Neural cell (in vitro differentiated cells): ENCODE measurements around the gene MBNL2. TPM values are rescaled to one million over a fixed set of nuclear protein-coding genes. Genes with fewer than 3 reads are reported as not detected.

ENCODE experiments used
- H2AFZ ChIP-seq: fragments of 200-600, 300-800 bp; sonication (generic), shearing (Covaris generic); 2 replicates; pipeline ENCODE4 v1.6.0; 2014; ENCODE audit warnings: low read depth, mild to moderate bottlenecking, antibody characterized with exemption, low read length, moderate library complexity
- H3F3A ChIP-seq: fragments of 200-600 bp; shearing (Covaris generic); 2 replicates; pipeline ENCODE4 v1.6.1; 2016; ENCODE audit warnings: mild to moderate bottlenecking, moderate library complexity, mixed read lengths, antibody characterized with exemption, low read length; ENCODE audit not compliant: insufficient read depth, poor library complexity, severe bottlenecking
- H3K27ac ChIP-seq: fragments of 200-600, 300-800 bp; sonication (generic), shearing (Covaris generic); 2 replicates; pipeline ENCODE4 v1.5.1; 2014; ENCODE audit warnings: mild to moderate bottlenecking, low read length, moderate library complexity
- H3K27me3 ChIP-seq: fragments of 300-800, 200-600 bp; sonication (generic), shearing (Covaris generic); 2 replicates; pipeline ENCODE4 v1.6.0; 2014; ENCODE audit warnings: mild to moderate bottlenecking, low read depth, low read length, moderate library complexity; ENCODE audit not compliant: insufficient read depth
- H3K36me3 ChIP-seq: fragments of 300-800, 200-600 bp; sonication (generic), shearing (Covaris generic); 2 replicates; pipeline ENCODE4 v1.5.1; 2014; ENCODE audit warnings: mild to moderate bottlenecking, antibody characterized with exemption, low read length, moderate library complexity; ENCODE audit not compliant: insufficient read depth
- H3K4me2 ChIP-seq: fragments of 300-800, 200-600 bp; sonication (generic), shearing (Covaris generic); 2 replicates; pipeline ENCODE4 v1.6.0; 2014; ENCODE audit warnings: mild to moderate bottlenecking, low read length
- H3K4me3 ChIP-seq: fragments of 300-800, 200-600 bp; sonication (generic), shearing (Covaris generic); 2 replicates; pipeline ENCODE4 v1.5.1; 2014; ENCODE audit warnings: mild to moderate bottlenecking, low read length, moderate library complexity
- H3K79me2 ChIP-seq: fragments of 200-600 bp; shearing (Covaris generic); replicated peaks from 2 replicates; pipeline ENCODE4 v1.6.0; 2014; ENCODE audit warnings: mild to moderate bottlenecking, low read length, moderate library complexity; ENCODE audit not compliant: insufficient read depth
- H3K9ac ChIP-seq: fragments of 300-800, 200-600 bp; sonication (generic), shearing (Covaris generic); 2 replicates; pipeline ENCODE4 v1.6.1; 2016; ENCODE audit warnings: mild to moderate bottlenecking, low read length, mixed read lengths
- H3K9me2 ChIP-seq: fragments of 200-600 bp; shearing (Covaris generic); 2 replicates; pipeline ENCODE4 v1.6.1; 2016; ENCODE audit warnings: mild to moderate bottlenecking, low read length, mixed read lengths; ENCODE audit not compliant: insufficient read depth
- H3K9me3 ChIP-seq: fragments of 200-600, 300-800 bp; sonication (generic), shearing (Covaris generic); 2 replicates; pipeline ENCODE4 v1.6.1; 2016; ENCODE audit warnings: mild to moderate bottlenecking, mixed run types, low read length, moderate library complexity, mixed read lengths
- H4K20me1 ChIP-seq: fragments of 200-600 bp; shearing (Covaris generic); 2 replicates; pipeline ENCODE4 v1.6.1; 2016; ENCODE audit warnings: mild to moderate bottlenecking, mixed run types; ENCODE audit not compliant: insufficient read depth
- EP300 ChIP-seq: fragments of 450-650 bp; conservative IDR thresholded peaks from 2 replicates; pipeline ENCODE4 v1.6.1; 2014; ENCODE audit warnings: antibody characterized with exemption, mild to moderate bottlenecking, moderate library complexity; ENCODE audit not compliant: poor library complexity, severe bottlenecking
- MXI1 ChIP-seq: fragments of 450-650 bp; conservative IDR thresholded peaks from 2 replicates; pipeline ENCODE4 v1.6.1; 2014; ENCODE audit warnings: antibody characterized with exemption, mild to moderate bottlenecking; ENCODE audit not compliant: poor library complexity, severe bottlenecking
- POLR2AphosphoS5 ChIP-seq: IDR thresholded peaks from 2 replicates; pipeline ENCODE4 v1.6.1; 2012
- RAD21 ChIP-seq: fragments of 450-650 bp; conservative IDR thresholded peaks from 2 replicates; pipeline ENCODE4 v1.6.1; 2014; ENCODE audit warnings: antibody characterized with exemption, mild to moderate bottlenecking, moderate library complexity
- SMC3 ChIP-seq: fragments of 450-650 bp; conservative IDR thresholded peaks from 2 replicates; pipeline ENCODE4 v1.6.1; 2014; ENCODE audit warnings: antibody characterized with exemption, mild to moderate bottlenecking, moderate library complexity; ENCODE audit not compliant: poor library complexity
- TAF1 ChIP-seq: IDR thresholded peaks from 2 replicates; pipeline ENCODE4 v1.6.1; 2012; ENCODE audit warnings: low read depth
- polyA plus RNA-seq: library from polyadenylated mRNA; depleted of rRNA; stranded (reverse); fragments of >200 nt; gene quantifications from 2 replicates; pipeline ENCODE4 v1.2.3, GENCODE V29; 2014
- TF ChIP-seq, protein P1 (sequence below): IDR thresholded peaks from 2 replicates; pipeline ENCODE4 v1.6.1; 2012; ENCODE audit warnings: borderline replicate concordance
- TF ChIP-seq, protein P2 (sequence below): fragments of 450-650 bp; IDR thresholded peaks from 2 replicates; pipeline ENCODE4 v1.5.1; 2014; ENCODE audit warnings: antibody characterized with exemption, mild to moderate bottlenecking, moderate library complexity; ENCODE audit not compliant: poor library complexity, severe bottlenecking

MBNL2 gene
- polyA plus RNA-seq, 1 donor from 2014 or later = 4.3 TPM

DNA sequence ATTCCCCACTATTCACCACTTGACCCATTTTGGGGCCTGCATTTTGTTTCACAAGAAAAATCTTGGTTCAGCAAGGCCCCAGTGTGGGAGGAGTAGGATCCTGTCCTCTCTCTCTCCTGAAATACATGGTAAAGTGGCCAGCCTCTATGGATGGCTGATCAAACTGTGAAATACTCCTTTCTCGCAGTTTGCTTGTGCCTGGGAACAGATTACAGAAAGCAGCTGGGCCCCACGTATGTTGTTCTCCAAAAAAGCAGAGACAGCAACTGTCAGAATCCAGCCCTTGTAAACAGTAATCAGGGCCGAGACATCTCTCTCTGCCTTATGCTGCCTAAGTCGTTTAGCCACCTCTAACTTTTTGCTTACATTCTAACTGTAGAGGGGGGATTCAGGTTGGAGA is 150.8 kb downstream of the MBNL2 start:
- Histone ChIP-seq H3K9ac (no peak overlapping the region), H3K27me3 (no peaks in the 10 kb centered on the region), H3K4me2 (no peak overlapping the region), H3K9me2 (no peaks in the 10 kb centered on the region), H3K79me2 (no peaks in the 10 kb centered on the region), H3K4me3 (no peak overlapping the region), H3K27ac (no peak overlapping the region), H2AFZ (no peak overlapping the region), H3K36me3 (no peaks in the 10 kb centered on the region), H3F3A (no peaks in the 10 kb centered on the region), H4K20me1 (no peaks in the 10 kb centered on the region), H3K9me3 (no peaks in the 10 kb centered on the region)
- TF ChIP-seq POLR2AphosphoS5 = no peak
- no peak for TF ChIP-seq RAD21

DNA sequence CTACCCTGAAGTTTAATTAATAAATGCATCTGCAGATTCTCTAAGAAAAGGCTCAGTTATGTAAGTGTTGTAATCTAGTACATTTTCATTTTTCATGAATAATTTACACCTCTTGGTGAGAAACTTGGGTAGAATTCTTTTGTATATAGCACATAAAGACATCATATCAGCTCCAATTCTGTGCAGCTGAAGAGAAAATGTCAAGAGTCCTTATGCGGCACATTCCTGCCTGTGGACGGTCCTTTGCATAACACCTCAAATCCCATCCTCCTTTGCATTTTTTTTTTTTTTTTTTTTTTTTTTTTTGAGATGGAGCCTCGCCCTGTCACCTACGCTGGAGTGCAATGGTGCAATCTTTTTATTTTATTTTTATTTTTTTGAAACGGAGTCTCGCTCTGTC is 151.7 kb downstream of the MBNL2 start:
- no peaks in the 10 kb centered on the region for H3K9me2 ChIP-seq
- H4K20me1 ChIP-seq = no peaks in the 10 kb centered on the region
- H3K27me3 ChIP-seq = no peaks in the 10 kb centered on the region
- H3F3A ChIP-seq = no peaks in the 10 kb centered on the region
- no peak overlapping the region for H2AFZ ChIP-seq
- no peak overlapping the region for H3K9ac ChIP-seq
- TF ChIP-seq POLR2AphosphoS5 (no peak), EP300 (no peak)
- H3K79me2 ChIP-seq = no peaks in the 10 kb centered on the region
- H3K4me3 ChIP-seq = no peak overlapping the region
- no peak overlapping the region for H3K27ac ChIP-seq
- no peaks in the 10 kb centered on the region for H3K36me3 ChIP-seq
- no peaks in the 10 kb centered on the region for H3K9me3 ChIP-seq
- no peak overlapping the region for H3K4me2 ChIP-seq

DNA sequence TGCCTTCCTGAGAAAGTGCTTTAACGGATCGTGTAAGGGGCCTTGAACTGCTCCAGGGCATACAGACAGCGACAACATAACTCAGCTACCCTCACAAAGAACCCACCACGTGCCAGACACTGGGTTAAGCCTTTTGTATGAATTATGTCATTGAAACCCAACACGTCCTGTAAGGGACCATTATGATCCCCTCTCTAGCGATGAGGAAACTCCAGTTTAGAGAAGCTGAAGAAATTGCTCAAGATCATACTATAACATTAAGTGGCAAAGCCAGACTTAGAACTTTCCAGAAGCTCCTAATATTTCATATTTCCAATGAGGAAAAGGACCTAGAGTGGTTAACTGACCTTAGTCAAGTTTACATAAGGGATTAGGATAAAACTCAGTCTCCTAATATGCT is 154.8 kb downstream of the MBNL2 start:
- Histone ChIP-seq H3K79me2 (no peaks in the 10 kb centered on the region), H3K9ac (no peak overlapping the region), H3K9me2 (no peaks in the 10 kb centered on the region), H3K27ac (no peak overlapping the region), H2AFZ (no peak overlapping the region), H3K4me2 (no peak overlapping the region), H4K20me1 (no peaks in the 10 kb centered on the region), H3F3A (no peaks in the 10 kb centered on the region), H3K27me3 (no peaks in the 10 kb centered on the region), H3K4me3 (no peak overlapping the region), H3K36me3 (no peaks in the 10 kb centered on the region), H3K9me3 (no peaks in the 10 kb centered on the region)
- no peak for TF ChIP-seq TAF1
- TF ChIP-seq, protein P1, sequence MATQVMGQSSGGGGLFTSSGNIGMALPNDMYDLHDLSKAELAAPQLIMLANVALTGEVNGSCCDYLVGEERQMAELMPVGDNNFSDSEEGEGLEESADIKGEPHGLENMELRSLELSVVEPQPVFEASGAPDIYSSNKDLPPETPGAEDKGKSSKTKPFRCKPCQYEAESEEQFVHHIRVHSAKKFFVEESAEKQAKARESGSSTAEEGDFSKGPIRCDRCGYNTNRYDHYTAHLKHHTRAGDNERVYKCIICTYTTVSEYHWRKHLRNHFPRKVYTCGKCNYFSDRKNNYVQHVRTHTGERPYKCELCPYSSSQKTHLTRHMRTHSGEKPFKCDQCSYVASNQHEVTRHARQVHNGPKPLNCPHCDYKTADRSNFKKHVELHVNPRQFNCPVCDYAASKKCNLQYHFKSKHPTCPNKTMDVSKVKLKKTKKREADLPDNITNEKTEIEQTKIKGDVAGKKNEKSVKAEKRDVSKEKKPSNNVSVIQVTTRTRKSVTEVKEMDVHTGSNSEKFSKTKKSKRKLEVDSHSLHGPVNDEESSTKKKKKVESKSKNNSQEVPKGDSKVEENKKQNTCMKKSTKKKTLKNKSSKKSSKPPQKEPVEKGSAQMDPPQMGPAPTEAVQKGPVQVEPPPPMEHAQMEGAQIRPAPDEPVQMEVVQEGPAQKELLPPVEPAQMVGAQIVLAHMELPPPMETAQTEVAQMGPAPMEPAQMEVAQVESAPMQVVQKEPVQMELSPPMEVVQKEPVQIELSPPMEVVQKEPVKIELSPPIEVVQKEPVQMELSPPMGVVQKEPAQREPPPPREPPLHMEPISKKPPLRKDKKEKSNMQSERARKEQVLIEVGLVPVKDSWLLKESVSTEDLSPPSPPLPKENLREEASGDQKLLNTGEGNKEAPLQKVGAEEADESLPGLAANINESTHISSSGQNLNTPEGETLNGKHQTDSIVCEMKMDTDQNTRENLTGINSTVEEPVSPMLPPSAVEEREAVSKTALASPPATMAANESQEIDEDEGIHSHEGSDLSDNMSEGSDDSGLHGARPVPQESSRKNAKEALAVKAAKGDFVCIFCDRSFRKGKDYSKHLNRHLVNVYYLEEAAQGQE = no peak
- TF ChIP-seq, protein P2, sequence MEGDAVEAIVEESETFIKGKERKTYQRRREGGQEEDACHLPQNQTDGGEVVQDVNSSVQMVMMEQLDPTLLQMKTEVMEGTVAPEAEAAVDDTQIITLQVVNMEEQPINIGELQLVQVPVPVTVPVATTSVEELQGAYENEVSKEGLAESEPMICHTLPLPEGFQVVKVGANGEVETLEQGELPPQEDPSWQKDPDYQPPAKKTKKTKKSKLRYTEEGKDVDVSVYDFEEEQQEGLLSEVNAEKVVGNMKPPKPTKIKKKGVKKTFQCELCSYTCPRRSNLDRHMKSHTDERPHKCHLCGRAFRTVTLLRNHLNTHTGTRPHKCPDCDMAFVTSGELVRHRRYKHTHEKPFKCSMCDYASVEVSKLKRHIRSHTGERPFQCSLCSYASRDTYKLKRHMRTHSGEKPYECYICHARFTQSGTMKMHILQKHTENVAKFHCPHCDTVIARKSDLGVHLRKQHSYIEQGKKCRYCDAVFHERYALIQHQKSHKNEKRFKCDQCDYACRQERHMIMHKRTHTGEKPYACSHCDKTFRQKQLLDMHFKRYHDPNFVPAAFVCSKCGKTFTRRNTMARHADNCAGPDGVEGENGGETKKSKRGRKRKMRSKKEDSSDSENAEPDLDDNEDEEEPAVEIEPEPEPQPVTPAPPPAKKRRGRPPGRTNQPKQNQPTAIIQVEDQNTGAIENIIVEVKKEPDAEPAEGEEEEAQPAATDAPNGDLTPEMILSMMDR = no peak
- TF ChIP-seq SMC3 = no peak
- no peak for TF ChIP-seq RAD21
- no peak for TF ChIP-seq MXI1
- no peak for TF ChIP-seq EP300
